ENCODE data around the gene CBFA2T3.

The CBFA2T3 gene

GRCh38 chr16:88968589-88969280 lies 8.3 kb downstream of the CBFA2T3 start:
- TF ChIP-seq, protein P1, sequence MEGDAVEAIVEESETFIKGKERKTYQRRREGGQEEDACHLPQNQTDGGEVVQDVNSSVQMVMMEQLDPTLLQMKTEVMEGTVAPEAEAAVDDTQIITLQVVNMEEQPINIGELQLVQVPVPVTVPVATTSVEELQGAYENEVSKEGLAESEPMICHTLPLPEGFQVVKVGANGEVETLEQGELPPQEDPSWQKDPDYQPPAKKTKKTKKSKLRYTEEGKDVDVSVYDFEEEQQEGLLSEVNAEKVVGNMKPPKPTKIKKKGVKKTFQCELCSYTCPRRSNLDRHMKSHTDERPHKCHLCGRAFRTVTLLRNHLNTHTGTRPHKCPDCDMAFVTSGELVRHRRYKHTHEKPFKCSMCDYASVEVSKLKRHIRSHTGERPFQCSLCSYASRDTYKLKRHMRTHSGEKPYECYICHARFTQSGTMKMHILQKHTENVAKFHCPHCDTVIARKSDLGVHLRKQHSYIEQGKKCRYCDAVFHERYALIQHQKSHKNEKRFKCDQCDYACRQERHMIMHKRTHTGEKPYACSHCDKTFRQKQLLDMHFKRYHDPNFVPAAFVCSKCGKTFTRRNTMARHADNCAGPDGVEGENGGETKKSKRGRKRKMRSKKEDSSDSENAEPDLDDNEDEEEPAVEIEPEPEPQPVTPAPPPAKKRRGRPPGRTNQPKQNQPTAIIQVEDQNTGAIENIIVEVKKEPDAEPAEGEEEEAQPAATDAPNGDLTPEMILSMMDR (IDR thresholded peaks at IDR 0.05; ENCODE audit: low read depth, low read length, missing control alignments) = no peak
- DNase-seq (ENCODE audit: extremely low read depth, low read depth) = no peak
- H3K4me3 ChIP-seq (replicated peaks; ENCODE audit: low read depth, low read length) = no peak overlapping the region

DNA sequence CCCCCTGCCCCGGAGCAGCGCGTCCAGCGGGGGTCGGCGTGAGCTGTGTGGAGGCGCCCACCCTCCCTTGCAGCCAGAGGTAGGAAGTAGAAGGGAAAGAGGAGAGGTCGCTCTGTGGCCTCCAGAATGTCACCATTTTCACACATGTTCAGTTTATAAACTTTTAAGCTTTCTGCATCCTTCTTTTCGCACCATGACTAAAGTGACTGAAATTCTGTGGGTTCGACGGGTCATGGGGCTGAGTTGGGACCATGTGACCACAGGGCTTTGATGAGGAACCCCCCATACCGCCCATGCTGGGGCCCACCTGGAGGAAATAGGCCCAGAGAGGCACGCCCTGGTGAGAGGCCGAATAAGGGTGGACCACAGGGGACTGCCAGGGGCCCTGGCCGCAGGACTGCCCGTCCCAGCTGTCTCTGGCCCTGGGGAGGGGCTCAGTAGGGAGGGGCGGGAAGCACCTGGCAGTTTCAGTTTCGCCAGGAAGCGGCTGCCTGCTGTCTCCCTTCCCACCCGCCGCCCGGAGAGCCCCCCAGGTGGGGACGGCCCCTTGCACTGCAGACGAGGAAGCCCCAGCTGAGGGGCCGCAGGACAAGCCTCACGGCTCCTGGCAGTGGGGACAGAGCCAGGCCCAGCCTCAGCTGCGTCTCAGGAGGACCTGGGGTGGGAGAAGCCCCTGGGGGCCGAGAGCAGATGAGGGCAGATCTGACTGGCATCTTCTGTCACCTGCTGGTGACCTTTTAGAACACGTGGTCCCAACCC lies 9.0 kb downstream of the CBFA2T3 start:
- TF ChIP-seq, protein P1 (IDR thresholded peaks at IDR 0.05; ENCODE audit: low read depth, low read length, missing control alignments) = no peak
- H3K4me3 ChIP-seq (replicated peaks; ENCODE audit: low read depth, low read length) = no peak overlapping the region
- no peak for DNase-seq (ENCODE audit: extremely low read depth, low read depth)

GRCh38 chr16:88966986-88967829 lies 9.8 kb downstream of the CBFA2T3 start:
- TF ChIP-seq, protein P1 (IDR thresholded peaks at IDR 0.05; ENCODE audit: low read depth, low read length, missing control alignments) = no peak
- no peak overlapping the region for H3K4me3 ChIP-seq (replicated peaks; ENCODE audit: low read depth, low read length)
- no peak for DNase-seq (ENCODE audit: extremely low read depth, low read depth)

DNA sequence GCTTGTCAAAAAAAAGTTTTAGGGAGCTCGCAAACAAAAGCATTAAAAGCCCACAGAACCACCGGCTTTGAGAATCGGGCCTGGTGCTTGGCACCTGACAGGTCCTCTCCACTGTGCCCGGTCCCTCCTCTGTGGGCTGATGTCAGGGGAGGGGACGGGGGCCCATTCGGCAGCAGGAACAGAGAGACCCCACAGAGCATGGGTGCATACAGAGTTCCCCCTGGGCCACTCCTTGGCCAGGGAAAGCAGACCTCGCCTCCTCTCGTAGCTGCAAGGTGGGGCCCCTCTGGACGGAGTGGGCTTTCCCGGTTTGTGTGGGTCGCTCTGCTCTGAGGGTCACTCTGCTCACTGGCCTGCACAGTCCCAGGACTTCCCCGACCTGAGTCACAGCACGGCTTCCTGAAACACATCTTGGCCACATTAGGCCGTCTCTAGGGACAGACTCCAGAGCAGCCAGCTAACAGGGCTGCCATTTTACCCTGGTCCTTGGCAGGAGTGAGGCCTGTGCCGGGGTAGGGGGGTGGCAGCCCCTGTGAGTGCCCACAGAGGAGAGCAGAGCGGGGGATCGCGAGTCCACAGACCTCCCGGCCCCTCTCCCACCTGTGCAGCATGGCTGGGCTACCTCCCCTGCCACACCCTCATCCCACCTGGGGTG lies 11.1 kb downstream of the CBFA2T3 start:
- TF ChIP-seq, protein P1 (IDR thresholded peaks at IDR 0.05; ENCODE audit: low read depth, low read length, missing control alignments) = no peak
- no peak for DNase-seq (ENCODE audit: extremely low read depth, low read depth)
- H3K4me3 ChIP-seq (replicated peaks; ENCODE audit: low read depth, low read length) = no peak overlapping the region

- TF ChIP-seq, protein P1 (IDR thresholded peaks at IDR 0.05; ENCODE audit: low read depth, low read length, missing control alignments) = no peak
- no peak for DNase-seq (ENCODE audit: extremely low read depth, low read depth)
- H3K4me3 ChIP-seq (replicated peaks; ENCODE audit: low read depth, low read length) = no peak overlapping the region
Measured at GRCh38 chr16:88965411-88965810, 11.6 kb downstream of the CBFA2T3 start.

- TF ChIP-seq, protein P1 (IDR thresholded peaks at IDR 0.05; ENCODE audit: low read depth, low read length, missing control alignments) = no peak
- no peak overlapping the region for H3K4me3 ChIP-seq (replicated peaks; ENCODE audit: low read depth, low read length)
- no peak for DNase-seq (ENCODE audit: extremely low read depth, low read depth)
Measured at GRCh38 chr16:88964636-88965035, 12.4 kb downstream of the CBFA2T3 start.

Measured in HFF-Myc (cell line).